ENCODE data around the gene KIRREL3.

DNA sequence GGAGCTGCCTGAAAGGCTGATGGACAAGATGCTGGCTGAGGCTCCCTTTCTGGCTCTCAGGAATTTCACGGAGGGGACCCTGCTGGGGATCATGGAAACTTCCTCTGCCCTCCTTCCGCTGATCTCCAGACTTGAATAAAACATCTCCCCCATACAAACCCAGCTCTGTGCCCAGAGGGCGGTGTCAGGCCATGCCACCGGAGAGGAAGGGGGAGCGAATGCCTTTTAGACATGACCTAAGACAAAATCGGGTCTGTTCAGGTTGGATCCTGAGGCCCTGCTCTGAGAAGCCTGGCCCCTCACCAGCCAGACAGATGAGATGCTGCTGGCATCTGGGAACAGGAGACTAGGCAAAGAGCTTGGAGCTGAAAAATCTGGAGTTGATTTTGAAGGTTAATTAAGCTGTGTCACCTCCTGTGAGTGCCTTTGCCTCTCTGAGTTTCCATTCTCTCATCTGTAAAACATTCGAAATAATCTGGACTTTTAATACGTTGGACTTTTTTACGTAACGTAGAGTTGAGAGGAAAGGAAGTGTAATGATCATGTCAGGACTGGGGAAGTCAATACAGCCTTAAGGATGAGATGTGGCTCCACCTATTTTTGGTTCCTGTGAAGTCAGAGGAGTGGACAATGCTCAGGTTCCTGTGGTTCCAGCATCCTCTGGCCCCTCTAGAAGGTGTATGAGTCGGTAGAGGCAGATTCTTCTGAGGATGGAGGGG lies 481.4 kb downstream of the KIRREL3 start:
- TF ChIP-seq SUZ12 (IDR thresholded peaks at IDR 0.05; ENCODE audit: extremely low read depth, insufficient read depth, insufficient read length) (no peak), ZNF274 (IDR thresholded peaks at IDR 0.05; ENCODE audit: low read depth, low read length) (no peak), YY1 (IDR thresholded peaks at IDR 0.05; ENCODE audit: insufficient read depth, insufficient read length) (no peak)

Data from NT2/D1 (cell line).